Thoracic aorta (tissue), 2 donors: ENCODE data around the gene TMEM161B. TPM values are rescaled to one million over a fixed set of nuclear protein-coding genes. Genes with fewer than 3 reads are reported as not detected.

Experiments
- ATAC-seq: fragments of 150-250 bp; one replicate; pipeline ENCODE4 v1.8.0; 2017; ENCODE audit warnings: low read depth; ENCODE audit not compliant: insufficient number of reproducible peaks, low FRiP score
- DNase-seq: peaks from one replicate; pipeline ENCODE4 v3.0.0-alpha.2; 2020; ENCODE audit warnings: low spot score
- H3K27ac ChIP-seq, 2 donors: fragments of 200-600 bp; sonication (generic); 1 replicate in 1 of 2; 2 replicates in 1 of 2; pipeline ENCODE4 v1.5.1; 2016; ENCODE audit warnings: mild to moderate bottlenecking in 2 of 2, moderate library complexity in 2 of 2
- H3K27me3 ChIP-seq: fragments of 200-600 bp; sonication (generic); replicated peaks from 2 replicates; pipeline ENCODE4 v1.6.0; 2016; ENCODE audit warnings: mild to moderate bottlenecking; ENCODE audit not compliant: insufficient read depth
- H3K36me3 ChIP-seq: fragments of 200-600 bp; sonication (generic); one replicate; pipeline ENCODE4 v1.5.1; 2016
- H3K4me1 ChIP-seq, 2 donors: fragments of 200-600 bp; sonication (generic); 1 replicate in 1 of 2; 2 replicates in 1 of 2; pipeline versions ENCODE4 v1.5.1 to v1.6.0; 2016; ENCODE audit warnings: low read depth in 2 of 2, mild to moderate bottlenecking in 1 of 2; ENCODE audit not compliant: control insufficient read depth in 1 of 2
- H3K4me3 ChIP-seq: fragments of 200-600 bp; sonication (generic); 2 replicates; pipeline ENCODE4 v1.5.1; 2016; ENCODE audit warnings: mild to moderate bottlenecking
- H3K9me3 ChIP-seq: fragments of 200-600 bp; sonication (generic); 2 replicates; pipeline ENCODE4 v1.5.1; 2016
- CTCF ChIP-seq: fragments of 200-600 bp; sonication (generic); IDR thresholded peaks from one replicate; pipeline ENCODE4 v1.5.1; 2019; ENCODE audit warnings: antibody characterized with exemption
- total RNA-seq, 2 donors: library from RNA; depleted of rRNA; stranded (reverse); fragments of >200 nt; gene quantifications; one replicate each; pipeline versions ENCODE4 v1.1.0 to v1.2.3, GENCODE V29; 2016

Gene TMEM161B
- total RNA-seq, 2 donors from 2014 or later, result 9.7 to 19.5 TPM

GRCh38 chr5:88287846-88288527, 19.3 kb upstream of the TMEM161B start:
- Histone ChIP-seq H3K4me3 (no peak overlapping the region), H3K4me1 (no peaks in the 10 kb centered on the region), H3K9me3 (no peaks in the 10 kb centered on the region), H3K27ac (no peak overlapping the region), H3K36me3 (no peaks in the 10 kb centered on the region), H3K27me3 (no peaks in the 10 kb centered on the region)
- ATAC-seq (no peak), DNase-seq (no peak)
- no peak for TF ChIP-seq CTCF

GRCh38 chr5:88287302-88287701, 18.7 kb upstream of the TMEM161B start:
- TF ChIP-seq CTCF, result no peak
- no peak for ATAC-seq
- H3K9me3 ChIP-seq, result no peaks in the 10 kb centered on the region

GRCh38 chr5:88283690-88284089, 15.0 kb upstream of the TMEM161B start:
- H3K9me3 ChIP-seq, result no peaks in the 10 kb centered on the region
- no peak overlapping the region for H3K27ac ChIP-seq
- H3K4me3 ChIP-seq, result no peak overlapping the region
- H3K4me1 ChIP-seq, result no peaks in the 10 kb centered on the region
- no peak for DNase-seq
- no peak for ATAC-seq
- no peaks in the 10 kb centered on the region for H3K27me3 ChIP-seq
- H3K36me3 ChIP-seq, result no peaks in the 10 kb centered on the region
- no peak for TF ChIP-seq CTCF

More at GRCh38 chr5:88287302-88287701, 18.7 kb upstream of the TMEM161B start:
- Histone ChIP-seq H3K27ac (no peak overlapping the region), H3K36me3 (no peaks in the 10 kb centered on the region), H3K27me3 (no peaks in the 10 kb centered on the region), H3K4me1 (no peaks in the 10 kb centered on the region), H3K4me3 (no peak overlapping the region)
- no peak for DNase-seq

GRCh38 chr5:88281322-88281721, 12.7 kb upstream of the TMEM161B start:
- no peak for ATAC-seq
- Histone ChIP-seq H3K4me3 (no peak overlapping the region), H3K27me3 (no peaks in the 10 kb centered on the region), H3K4me1 (no peaks in the 10 kb centered on the region), H3K9me3 (no peaks in the 10 kb centered on the region), H3K36me3 (no peaks in the 10 kb centered on the region), H3K27ac (no peak overlapping the region)
- TF ChIP-seq CTCF, result no peak
- no peak for DNase-seq

- no peak overlapping the region for H3K27ac ChIP-seq
- no peak for TF ChIP-seq CTCF
- DNase-seq (no peak), ATAC-seq (no peak)
- H3K4me1 ChIP-seq, result no peaks in the 10 kb centered on the region
- no peaks in the 10 kb centered on the region for H3K36me3 ChIP-seq
- H3K9me3 ChIP-seq, result no peaks in the 10 kb centered on the region
- H3K4me3 ChIP-seq, result no peak overlapping the region
- no peaks in the 10 kb centered on the region for H3K27me3 ChIP-seq
Measured at GRCh38 chr5:88279584-88279983, 10.9 kb upstream of the TMEM161B start.
